GM12878 (cell line): Measurements from ENCODE around the gene PJA1. TPM values are rescaled to one million over a fixed set of nuclear protein-coding genes. Genes with fewer than 3 reads are reported as not detected.

Experiments
- ATAC-seq: fragments of 200-7000 bp; cut with Tn5 transposase; 3 replicates; pipeline ENCODE4 v1.9.1; 2020; ENCODE audit warnings: mild to moderate bottlenecking, moderate library complexity
- BruUV-seq: library from RNA; stranded (reverse); fragments of 400-500 nt; replicated peaks from 2 replicates; lab custom pipeline; 2021; lab: Mats Ljungman, UMichigan
- CTCF ChIA-PET: fragments of 300-600 bp; sonication (Branson Sonifier 250); formaldehyde crosslinking; extraction: SDS; loops from one replicate; lab custom pipeline; 2021; ENCODE audit warnings: inconsistent platforms; lab: Yijun Ruan, JAX
- POLR2A ChIA-PET: fragments of 350-600 bp; formaldehyde crosslinking; extraction: SDS; loops from one replicate; lab custom pipeline; 2021; ENCODE audit warnings: inconsistent platforms; lab: Charles Lee
- RAD21 ChIA-PET: fragments of 300-600 bp; sonication (Branson Sonifier 250); formaldehyde crosslinking; loops from one replicate; lab custom pipeline; 2023; ENCODE audit warnings: antibody characterized with exemption; ENCODE audit not compliant: unreplicated experiment; lab: Charles Lee
- SMC1A ChIA-PET: fragments of 300-600 bp; sonication (Branson Sonifier 250); formaldehyde crosslinking; loops from one replicate; lab custom pipeline; 2023; ENCODE audit not compliant: unreplicated experiment, uncharacterized antibody; lab: Charles Lee
- DNase-seq: peaks from one replicate; pipeline ENCODE4 v3.0.0-alpha.2; 2011; ENCODE audit warnings: low read depth, low spot score
- FAIRE-seq: peaks from 3 replicates; lab custom pipeline; 2011; peaks lifted over from hg19 to GRCh38; lab: Jason Lieb, UNC
- H2AFZ ChIP-seq: 2 replicates; pipeline ENCODE4 v1.6.0; 2011; ENCODE audit warnings: low read depth, low read length, control low read depth; ENCODE audit not compliant: control insufficient read depth
- H3K27ac ChIP-seq: 2 replicates; pipeline ENCODE4 v1.5.1; 2011; ENCODE audit warnings: control low read depth; ENCODE audit not compliant: control insufficient read depth, insufficient read depth
- H3K27me3 ChIP-seq, 2 experiments: replicated peaks in 1 of 2; 2 replicates each; pipeline versions ENCODE4 v1.6.0 to v1.6.1; 2011; ENCODE audit warnings: low read length in 1 of 2; ENCODE audit not compliant: control insufficient read depth in 2 of 2, insufficient read depth in 2 of 2
- H3K36me3 ChIP-seq, 2 experiments: 2 replicates each; pipeline ENCODE4 v1.5.1; 2011; ENCODE audit warnings: low read length in 1 of 2; ENCODE audit not compliant: control insufficient read depth in 2 of 2, insufficient read depth in 2 of 2
- H3K4me1 ChIP-seq: 2 replicates; pipeline ENCODE4 v1.6.1; 2011; ENCODE audit warnings: mild to moderate bottlenecking, low read length, moderate library complexity, mixed read lengths; ENCODE audit not compliant: control insufficient read depth, insufficient read depth
- H3K4me2 ChIP-seq: 2 replicates; pipeline ENCODE4 v1.6.0; 2011; ENCODE audit warnings: control low read depth; ENCODE audit not compliant: control insufficient read depth, insufficient read depth
- H3K4me3 ChIP-seq: fragments of 200-600 bp; sonication (generic); 2 replicates; pipeline ENCODE4 v1.5.1; 2016
- H3K79me2 ChIP-seq: 2 replicates; pipeline ENCODE4 v1.6.0; 2011; ENCODE audit warnings: low read length; ENCODE audit not compliant: control insufficient read depth, insufficient read depth
- H3K9ac ChIP-seq: 2 replicates; pipeline ENCODE4 v1.8.0; 2011; ENCODE audit warnings: low read length, control low read depth, mixed read lengths; ENCODE audit not compliant: control insufficient read depth, insufficient read depth
- H3K9me3 ChIP-seq: replicated peaks from 3 replicates; pipeline ENCODE4 v1.5.1; 2011; ENCODE audit warnings: mild to moderate bottlenecking, low read length; ENCODE audit not compliant: control insufficient read depth, insufficient read depth
- H4K20me1 ChIP-seq: 2 replicates; pipeline ENCODE4 v1.6.0; 2011; ENCODE audit not compliant: control insufficient read depth, insufficient read depth
- BCL3 ChIP-seq: IDR thresholded peaks from 2 replicates; pipeline ENCODE4 v1.6.1; 2011; ENCODE audit warnings: borderline replicate concordance, low read depth, mild to moderate bottlenecking, moderate library complexity, low read length; ENCODE audit not compliant: insufficient read depth, poor library complexity, severe bottlenecking
- BCLAF1 ChIP-seq: fragments of 450-650 bp; IDR thresholded peaks from 2 replicates; pipeline ENCODE4 v1.6.1; 2017; ENCODE audit warnings: antibody characterized with exemption, mild to moderate bottlenecking, moderate library complexity
- CREM ChIP-seq: IDR thresholded peaks from 2 replicates; pipeline ENCODE4 v1.6.1; 2014; ENCODE audit warnings: antibody characterized with exemption, low read depth
- HDGF ChIP-seq: fragments of 450-650 bp; IDR thresholded peaks from 2 replicates; pipeline ENCODE4 v1.6.1; 2016; ENCODE audit warnings: antibody characterized with exemption
- IRF5 ChIP-seq: fragments of 450-650 bp; IDR thresholded peaks from 2 replicates; pipeline ENCODE4 v1.6.1; 2017; ENCODE audit warnings: borderline replicate concordance
- MXI1 ChIP-seq: fragments of 150-350 bp; IDR thresholded peaks from 2 replicates; pipeline ENCODE4 v1.6.1; 2011; ENCODE audit warnings: low read depth, mild to moderate bottlenecking, inconsistent platforms, low read length, improper control_type of control experiment
- TCF7 ChIP-seq: IDR thresholded peaks from 2 replicates; pipeline ENCODE4 v1.6.1; 2014; ENCODE audit warnings: antibody characterized with exemption, borderline replicate concordance
- ZNF592 ChIP-seq: fragments of 450-650 bp; IDR thresholded peaks from 2 replicates; pipeline ENCODE4 v1.6.1; 2017; ENCODE audit warnings: mild to moderate bottlenecking, moderate library complexity
- WGBS: methylation state at CpG from one replicate; pipeline ENCODE4 v1.1.6; 2016; ENCODE audit warnings: low lambda C conversion rate; ENCODE audit not compliant: insufficient replicate concordance, insufficient coverage; ENCODE audit errors: missing lambda C conversion rate; 5-methylcytosine and 5-hydroxymethylcytosine counted together
- in situ Hi-C: fragments of 300-500 bp; cut with MboI; formaldehyde crosslinking; loops from 9 replicates; pipeline ENCODE4 v1.14.3; 2018; ENCODE audit warnings: mixed read lengths
- intact Hi-C: fragments of 100-400 bp; cut with micrococcal nuclease; formaldehyde crosslinking; loops from one replicate; pipeline ENCODE4 v1.14.2; 2022; ENCODE audit not compliant: unreplicated experiment
- polyA plus RNA-seq, 11 experiments: library from polyadenylated mRNA; depleted of rRNA in 4 of 11; unstranded in 6 of 11; stranded (reverse) in 5 of 11; fragments of >200 nt; fragmentation: Nextera tagmentation in 4 of 11; fragmentation: Illumina TruSeq in 1 of 11; extraction: Ambion mirVana in 4 of 11; extraction: Trizol in 1 of 11; gene quantifications; 1 replicate in 1 of 11; 2 replicates in 10 of 11; pipeline versions ENCODE4 v1.2.1 to v1.2.3, GENCODE V29; 2011 to 2016; ENCODE audit warnings: inconsistent platforms in 2 of 11, missing spikeins in 2 of 11, low read depth in 1 of 11
- total RNA-seq, 4 experiments: library from RNA; depleted of rRNA in 3 of 4; stranded (reverse); fragments of >200 nt in 3 of 4; fragmentation: Illumina TruSeq in 1 of 4; extraction: Trizol in 1 of 4; gene quantifications; 2 replicates each; pipeline versions ENCODE4 v1.2.1 to v1.2.3, GENCODE V29; 2013 to 2021

The PJA1 gene
- total and polyA plus RNA-seq, 10 of the 15 experiments (the other 5 are each of a cell fraction or from before 2014, with no cell fraction given), result 5.2 to 19.5 (median 10.8) TPM

GRCh38 chrX:69120476-69120875 is 44.8 kb downstream of the PJA1 start:
- no peak for DNase-seq
- POLR2A ChIA-PET, result no interaction called here
- Histone ChIP-seq H3K9ac (no peak overlapping the region), H3K4me3 (no peak overlapping the region), H3K9me3 (no peaks in the 10 kb centered on the region), H3K4me2 (no peak overlapping the region), H2AFZ (no peak overlapping the region), H3K4me1 (no peaks in the 10 kb centered on the region), H3K27me3 (no peaks in the 10 kb centered on the region; a peak in 1 of 4 replicates)
- no peak; the same call in 2 of the 3 replicates for ATAC-seq
- FAIRE-seq, result no peak
- intact Hi-C loops (loop anchor here (10.0 kb wide), 1 partner anchor 296 kb away; the partner anchor contains the start of gene EFNB1), in situ Hi-C loops (no loop called here)
- RAD21 ChIA-PET, result no interaction called here
- SMC1A ChIA-PET, result no interaction called here
- WGBS, result 22% methylated on average over 5 of the region's 5 CpGs
- TF ChIP-seq ZNF592 (no peak), MXI1 (no peak), IRF5 (no peak), BCL3 (no peak), CREM (no peak), BCLAF1 (no peak), TCF7 (no peak), HDGF (no peak)
- TF ChIP-seq, all 136 proteins: peak for 0
- Histone ChIP-seq H4K20me1 (no peaks in the 10 kb centered on the region), H3K27ac (no peak overlapping the region), H3K79me2 (no peaks in the 10 kb centered on the region), H3K36me3 (no peaks in the 10 kb centered on the region)
- CTCF ChIA-PET, result no interaction called here
- no TSS peak for BruUV-seq
